Right ventricle myocardium superior (tissue), 1 donor: ENCODE results near the gene FH. TPM values are rescaled to one million over a fixed set of nuclear protein-coding genes. Genes with fewer than 3 reads are reported as not detected.

Source experiments
- ATAC-seq: fragments of 200-7000 bp; cut with Tn5 transposase; one replicate; pipeline ENCODE4 v1.9.1; 2020; ENCODE audit warnings: mild to moderate bottlenecking; ENCODE audit not compliant: poor library complexity
- DNase-seq: peaks from one replicate; pipeline ENCODE4 v3.0.0-alpha.2; 2020
- intact Hi-C: fragments of 100-400 bp; cut with DNase I; formaldehyde crosslinking; loops from one replicate; pipeline ENCODE4 v1.11.2; 2022
- total RNA-seq: library from RNA; stranded (reverse); fragmentation: NEBNext Ultra II Directional; extraction: Animal tissue kit (Norgen Biotek cat#: 25700); gene quantifications from one replicate; pipeline ENCODE4 v1.2.1, GENCODE V29; 2021
- donor health status: DM: no; HTN: yes; CAD: no; lungs with severe emphysema.

Gene FH
- total RNA-seq, 1 donor from 2014 or later, result 234 TPM

- ATAC-seq, result no peak
- intact Hi-C loops, result no loop called here
Observed at GRCh38 chr1:241470908-241471590, 48.5 kb downstream of the FH start.

GRCh38 chr1:241470361-241470760 is 49.2 kb downstream of the FH start:
- no peak for ATAC-seq

More at GRCh38 chr1:241470908-241471590, 48.5 kb downstream of the FH start:
- DNase-seq, result no peak

DNA sequence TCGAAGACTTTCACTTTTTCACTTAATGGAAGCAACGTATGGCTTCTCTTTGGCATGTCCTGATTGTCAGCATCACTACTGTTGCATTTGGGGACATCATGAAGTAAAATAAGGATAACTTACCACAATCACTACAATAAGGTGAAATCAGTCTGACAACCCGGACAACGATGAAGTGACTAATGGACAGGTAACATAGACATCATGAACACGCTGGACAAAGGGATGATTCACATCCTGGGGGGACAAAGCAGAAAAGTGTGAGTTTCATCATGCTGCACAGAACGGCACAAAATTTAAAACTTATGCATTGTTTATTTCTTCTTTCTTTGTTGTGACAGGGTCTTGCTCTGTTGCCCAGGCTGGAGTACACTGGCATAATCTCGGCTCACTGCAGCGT is 53.9 kb downstream of the FH start:
- DNase-seq, result no peak
- no peak for ATAC-seq
- intact Hi-C loops, result no loop called here

More at GRCh38 chr1:241470361-241470760, 49.2 kb downstream of the FH start:
- no peak for DNase-seq
- intact Hi-C loops, result no loop called here

- no peak for ATAC-seq
- no peak for DNase-seq
- intact Hi-C loops, result no loop called here
Observed at GRCh38 chr1:241464985-241465384, 54.6 kb downstream of the FH start.

- intact Hi-C loops, result no loop called here
- no peak for DNase-seq
- no peak for ATAC-seq
Observed at GRCh38 chr1:241462391-241462790, 57.2 kb downstream of the FH start.

DNA sequence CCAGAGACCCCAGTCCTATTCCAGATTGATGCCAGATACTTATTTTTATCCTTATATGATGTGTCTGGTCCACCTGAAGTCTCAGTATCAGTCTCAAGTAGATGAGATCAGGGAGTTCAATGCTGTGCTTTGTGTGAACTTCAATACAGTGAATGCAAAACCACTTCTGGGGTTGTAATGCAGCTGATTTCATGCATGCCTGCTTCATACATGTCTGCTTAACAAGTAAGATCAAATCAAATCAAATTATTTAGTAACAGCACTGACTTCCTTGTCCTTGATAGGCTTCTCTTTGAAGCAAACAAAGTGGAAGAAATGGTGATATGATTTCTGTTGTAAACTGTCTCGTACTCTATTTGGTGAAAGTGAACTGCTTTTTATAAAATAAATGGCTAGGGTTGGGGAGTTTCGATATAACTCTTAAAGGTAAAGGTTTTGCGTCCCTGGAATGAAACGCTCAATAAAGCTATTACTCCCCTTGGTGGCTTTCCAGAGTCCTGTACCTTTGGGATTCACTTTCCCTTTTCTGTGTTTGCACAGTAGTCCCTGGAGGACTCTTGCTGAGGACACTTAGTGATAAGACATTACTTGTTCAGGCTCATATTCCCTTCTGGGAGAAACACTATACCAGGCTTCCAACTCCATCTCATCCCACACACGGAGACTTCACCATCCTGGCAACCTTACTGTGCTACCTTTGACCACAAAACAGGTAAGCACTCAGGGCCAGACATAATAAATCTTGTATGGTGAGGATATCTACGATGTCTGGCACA is 59.3 kb downstream of the FH start:
- DNase-seq (no peak), ATAC-seq (no peak)
- intact Hi-C loops, result no loop called here

DNA sequence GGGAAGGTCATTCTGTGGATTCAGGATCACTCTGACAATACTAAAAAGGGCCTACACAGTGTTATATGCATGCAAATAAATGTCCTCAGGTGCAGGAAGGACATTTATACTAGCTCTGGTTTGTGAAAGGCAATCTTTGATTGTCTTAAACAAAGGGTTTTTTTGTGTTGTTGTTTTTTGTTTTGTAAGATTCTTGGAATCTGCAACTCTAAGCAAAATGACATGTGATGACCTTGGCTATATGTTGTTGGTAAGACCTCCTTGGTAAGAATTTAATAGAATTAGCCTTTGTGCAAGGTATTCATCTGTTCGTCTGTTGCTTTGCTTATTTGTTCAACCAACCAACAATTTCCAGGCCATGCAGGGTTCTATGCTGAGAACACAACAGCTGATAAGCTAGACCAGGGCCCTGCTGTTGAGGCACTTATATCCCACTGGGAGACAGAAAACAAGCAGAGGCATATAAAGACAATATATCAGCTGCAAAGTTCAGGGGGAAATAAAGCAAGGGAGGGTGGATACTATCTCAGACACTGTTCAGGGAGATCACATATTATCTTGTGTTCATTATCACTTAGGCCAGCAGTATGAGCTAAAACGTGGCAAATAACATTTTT is 60.3 kb downstream of the FH start:
- ATAC-seq, result no peak

GRCh38 chr1:241457421-241457820 is 62.1 kb downstream of the FH start:
- ATAC-seq (no peak), DNase-seq (no peak)
- intact Hi-C loops, result no loop called here

More for the DNA sequence above, 60.3 kb downstream of the FH start:
- no peak for DNase-seq
- intact Hi-C loops, result no loop called here

DNA sequence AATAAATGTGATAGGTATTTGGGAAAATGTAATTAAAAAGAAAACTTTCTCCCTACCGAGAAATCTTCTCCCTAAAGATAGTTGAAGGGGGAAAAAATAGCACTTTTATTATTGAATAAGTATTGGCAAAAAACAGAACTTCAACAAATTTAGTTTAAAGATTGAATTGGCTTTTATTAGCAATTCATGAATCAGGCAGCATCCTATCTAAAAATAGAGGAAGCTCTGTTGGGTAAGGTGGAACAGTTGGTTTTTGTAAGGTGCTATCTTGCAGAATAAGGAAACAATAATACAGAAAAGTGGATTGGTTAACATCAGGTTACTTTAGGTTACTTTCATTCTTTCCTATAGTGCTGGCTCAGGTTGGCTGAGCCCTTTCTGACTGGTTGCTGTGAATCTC is 62.8 kb downstream of the FH start:
- no peak for ATAC-seq
- no peak for DNase-seq
- intact Hi-C loops, result no loop called here

- intact Hi-C loops, result no loop called here
- DNase-seq (no peak), ATAC-seq (no peak)
Observed at GRCh38 chr1:241453732-241454131, 65.8 kb downstream of the FH start.

- DNase-seq (no peak), ATAC-seq (no peak)
- intact Hi-C loops, result no loop called here
Observed at GRCh38 chr1:241451956-241452355, 67.6 kb downstream of the FH start.

Other genes with a start within 250 kb of the FH start
- gene RGS7, start 162.6 kb downstream of the FH start, total RNA-seq, result not detected
- gene KMO, start 12.6 kb upstream of the FH start, total RNA-seq, result 0.56 TPM
- 6.6 TPM for gene CHML, start 120.6 kb upstream of the FH start, total RNA-seq
- gene OPN3, start 120.6 kb upstream of the FH start, total RNA-seq, result 5.2 TPM
- not detected for gene WDR64, start 132.5 kb upstream of the FH start, total RNA-seq